CD4-positive, alpha-beta T cell treated with Interleukin-21 for 1 hour (primary cell): Measurements from ENCODE around the gene ERAL1.
A peak's percentile ranks its signal among the peaks of the same experiment; 100 is the strongest.
"Not testable (repeated sequence)": the region's sequence is repeated elsewhere in the genome, so short reads cannot be mapped to it uniquely, and the experiment has no call there.

Source experiments
- DNase-seq: peaks from one replicate; pipeline ENCODE4 v3.0.0-alpha.2; 2020

The ERAL1 gene

GRCh38 chr17:28854457-28855335 is at the start of gene ERAL1:
Gene ERAL1 (plus strand): TSS chr17:28855016. CDS start chr17:28855035, 19 bp downstream.
- DNase-seq = peak; percentile 85

- no peak for DNase-seq
Observed at GRCh38 chr17:28807925-28808634, 46.7 kb upstream of the ERAL1 start.

- no peak for DNase-seq
Observed at GRCh38 chr17:28810437-28810836, 44.4 kb upstream of the ERAL1 start.

DNA sequence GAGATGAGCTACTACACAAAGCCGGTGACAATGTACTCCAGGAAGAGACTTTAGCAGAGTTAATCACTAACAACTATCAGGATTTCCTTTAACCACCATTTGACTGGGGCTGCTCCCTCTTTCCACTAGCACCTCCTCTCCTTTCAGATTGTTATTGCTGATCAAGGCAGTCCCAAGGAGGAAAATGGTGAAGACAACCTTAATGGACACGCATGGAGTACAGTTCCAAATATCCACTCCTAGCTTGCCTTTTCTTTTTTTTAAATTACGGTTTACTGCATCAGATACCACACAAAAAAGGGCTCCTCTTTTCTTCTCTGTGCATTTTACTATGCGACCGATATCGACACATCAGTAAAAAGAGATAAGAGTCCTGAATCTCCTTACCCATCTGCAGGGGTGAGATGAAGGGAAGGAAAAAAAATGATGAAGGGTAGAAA is 43.1 kb upstream of the ERAL1 start:
- peak; percentile 20 for DNase-seq

- DNase-seq = peak; percentile 96
Observed at GRCh38 chr17:28812091-28812747, 42.6 kb upstream of the ERAL1 start.

DNA sequence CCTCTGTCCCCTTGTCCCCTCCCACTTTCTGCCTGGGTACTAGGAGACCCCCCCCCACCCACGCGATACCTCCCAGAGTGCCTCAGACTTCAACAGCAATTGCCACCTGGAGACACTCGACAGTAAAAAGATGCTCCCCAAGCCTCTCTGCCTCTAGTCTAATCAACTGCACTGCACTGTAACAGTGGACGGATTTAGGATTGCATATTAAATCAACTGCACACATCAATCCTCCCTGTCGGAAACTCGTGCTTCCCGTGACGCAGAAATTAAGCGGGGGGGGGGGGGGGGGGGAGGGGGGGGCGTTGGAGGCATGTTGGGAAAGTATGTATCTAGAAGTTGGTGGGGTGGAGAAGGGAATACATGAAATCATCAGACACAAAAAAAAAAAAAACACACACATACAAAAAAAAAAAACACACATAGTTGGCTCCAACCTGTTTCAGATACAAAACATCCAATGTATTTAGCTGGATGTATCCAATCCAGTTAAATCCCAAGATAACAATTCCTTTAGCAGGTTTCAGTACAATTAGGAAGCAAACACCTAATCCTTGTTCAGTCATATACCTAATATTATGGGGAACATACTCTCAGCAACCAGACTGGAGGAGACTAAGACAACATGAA is 42.0 kb upstream of the ERAL1 start:
- no peak for DNase-seq

GRCh38 chr17:28816540-28816939 is 38.3 kb upstream of the ERAL1 start:
- no peak for DNase-seq

DNA sequence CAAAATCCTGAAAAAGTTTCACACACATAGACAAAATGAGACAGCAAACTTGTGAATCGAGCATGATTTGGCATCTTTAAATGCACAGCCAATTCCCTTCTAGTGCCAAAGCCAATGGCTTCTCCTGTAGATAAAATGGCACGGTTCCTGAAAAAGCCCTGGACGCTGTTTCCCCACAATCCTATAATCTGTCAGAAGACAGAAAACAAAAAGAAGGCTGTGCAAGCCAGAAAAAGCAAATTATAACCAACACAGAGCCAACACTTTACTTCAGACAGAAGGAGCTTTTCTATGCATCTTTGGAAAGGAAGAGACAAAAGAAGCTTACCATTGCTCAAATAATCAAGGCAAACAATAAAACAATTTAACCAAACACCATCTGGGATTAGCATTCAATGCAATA is 36.0 kb upstream of the ERAL1 start:
- DNase-seq = no peak

DNA sequence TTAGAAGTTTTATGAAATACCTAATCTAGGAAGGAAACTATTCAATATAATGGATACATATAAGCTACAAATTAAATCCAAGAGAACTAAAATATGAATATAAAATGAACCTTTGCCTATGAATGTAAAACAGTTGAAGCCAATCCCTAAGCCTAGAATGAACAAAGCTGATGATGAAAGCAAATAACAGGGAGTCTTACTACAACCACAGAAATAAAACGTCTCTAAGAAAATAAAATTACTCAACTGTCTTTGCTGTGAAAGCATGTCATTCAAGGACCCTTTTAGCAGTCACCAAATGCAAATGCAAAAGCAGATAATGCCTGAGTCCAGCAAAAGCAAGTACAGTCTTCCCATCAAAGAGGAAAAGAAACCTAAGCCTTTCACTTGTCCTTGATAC is 35.2 kb upstream of the ERAL1 start:
- DNase-seq = no peak

GRCh38 chr17:28827672-28828071 is 27.1 kb upstream of the ERAL1 start:
- DNase-seq = no peak

GRCh38 chr17:28828294-28829040 is 26.3 kb upstream of the ERAL1 start:
- no peak for DNase-seq

DNA sequence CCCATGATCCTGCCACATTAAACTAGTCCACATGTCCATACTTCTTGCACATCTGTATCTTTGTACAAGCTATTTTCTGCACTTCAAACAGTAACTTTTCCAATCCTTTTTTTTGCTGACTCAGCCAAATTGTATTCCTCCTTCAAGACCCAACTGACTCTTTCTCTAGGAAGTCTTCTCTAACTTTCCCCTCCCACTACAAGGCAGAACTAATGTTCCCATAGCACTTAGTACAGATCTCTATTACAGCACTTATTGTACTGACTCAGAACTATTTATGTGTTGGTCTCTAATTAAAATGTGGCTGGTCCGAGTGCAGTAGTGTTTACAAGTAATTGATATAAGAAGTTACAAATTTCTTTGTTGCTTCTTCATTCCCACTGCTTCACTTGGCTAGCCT is 20.4 kb upstream of the ERAL1 start:
- no peak for DNase-seq

DNA sequence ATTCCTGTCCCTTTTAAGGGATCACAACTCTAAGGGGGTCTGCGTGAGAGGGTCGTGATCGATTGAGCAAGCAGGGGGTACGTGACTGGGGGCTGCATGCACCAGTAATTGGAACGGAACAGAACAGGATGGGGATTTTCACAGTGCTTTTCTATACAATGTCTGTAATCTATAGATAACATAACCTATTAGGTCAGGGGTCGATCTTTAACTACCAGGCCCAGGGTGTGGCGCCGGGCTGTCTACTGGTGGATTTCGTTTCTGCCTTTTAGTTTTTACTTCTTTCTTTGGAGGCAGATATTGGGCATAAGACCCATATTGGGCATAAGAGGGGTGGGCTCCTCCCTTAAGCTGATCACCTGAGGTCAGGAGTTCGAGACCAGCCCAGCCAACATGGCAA is 18.3 kb upstream of the ERAL1 start:
- not testable (repeated sequence) for DNase-seq

- DNase-seq = no peak
Observed at GRCh38 chr17:28839221-28839620, 15.6 kb upstream of the ERAL1 start.

DNA sequence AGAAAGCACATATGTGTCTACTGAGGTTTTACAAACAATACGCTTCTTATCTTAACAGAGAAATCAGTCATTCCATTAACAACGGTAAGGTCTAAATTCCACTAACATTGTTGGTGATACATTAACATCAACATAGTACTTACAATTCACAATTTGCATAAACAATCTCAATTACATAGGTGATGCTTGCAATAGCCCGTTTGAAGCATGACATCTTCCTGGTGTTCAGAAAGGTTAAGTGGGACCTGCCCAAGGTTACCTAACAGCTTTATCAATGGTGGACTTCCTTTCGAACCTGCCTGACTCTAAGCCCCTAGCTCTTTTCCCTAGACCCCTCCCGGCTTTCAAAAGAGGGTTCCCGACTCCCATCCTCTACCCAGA is 12.9 kb upstream of the ERAL1 start:
- no peak for DNase-seq

DNA sequence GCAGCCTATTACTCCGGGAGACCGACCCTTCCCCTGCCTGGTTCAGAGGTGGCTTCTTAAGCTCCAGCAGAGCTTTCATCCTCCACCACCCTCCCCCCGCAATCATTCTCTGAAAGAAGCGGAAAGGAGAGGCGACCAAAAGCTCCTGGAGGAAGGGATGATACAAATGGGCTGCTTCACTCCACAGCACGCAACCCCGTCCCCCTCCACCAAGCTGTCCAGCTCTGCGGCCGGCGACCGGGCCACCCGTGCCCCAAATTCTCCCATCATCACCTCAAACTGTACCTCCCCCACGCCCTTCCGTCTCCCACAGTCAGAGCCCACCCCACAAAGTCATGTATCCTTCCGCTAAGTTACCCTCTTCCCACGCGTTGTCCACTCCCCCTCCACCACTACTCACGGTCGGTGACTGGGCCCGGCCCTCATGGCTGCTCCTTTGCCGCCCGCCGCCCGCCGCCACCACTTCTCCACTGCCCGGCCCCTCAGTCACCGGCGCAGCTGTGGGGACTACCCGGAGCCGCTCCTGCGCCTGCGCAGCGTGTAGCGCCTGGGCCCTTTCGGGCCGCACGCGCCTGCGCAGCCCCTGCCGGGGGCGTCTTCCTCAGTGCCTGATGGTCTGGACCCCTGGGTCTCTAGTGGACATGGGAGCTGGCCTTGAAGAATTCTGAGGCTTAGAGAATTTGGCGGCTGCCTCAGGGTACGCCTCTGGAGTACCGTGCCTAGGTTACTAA is 12.4 kb upstream of the ERAL1 start, which contains the start of gene FAM222B:
FAM222B (minus strand) TSS at position 509 of the 731 bp plus-strand sequence. CDS start 76,123 bp downstream, outside the sequence.
- DNase-seq = peak; percentile 89

DNA sequence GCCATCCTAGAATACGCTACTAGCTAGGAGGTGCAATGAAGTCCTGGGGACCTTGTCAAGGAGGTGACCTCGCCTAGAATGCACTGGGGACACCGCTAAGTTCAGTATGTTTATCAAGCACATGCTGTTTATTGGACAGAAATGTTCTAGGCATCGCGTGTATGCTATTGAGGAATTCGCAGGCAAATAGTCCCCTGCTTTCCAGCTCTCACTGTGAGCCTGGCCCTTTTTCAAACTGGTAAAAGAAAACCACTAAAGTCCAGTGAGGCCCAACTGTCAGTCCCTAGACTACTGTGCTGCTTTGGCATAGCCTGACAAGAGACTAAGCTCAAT is 11.0 kb upstream of the ERAL1 start:
- DNase-seq = no peak

GRCh38 chr17:28846231-28846630 is 8.6 kb upstream of the ERAL1 start:
- no peak for DNase-seq

DNA sequence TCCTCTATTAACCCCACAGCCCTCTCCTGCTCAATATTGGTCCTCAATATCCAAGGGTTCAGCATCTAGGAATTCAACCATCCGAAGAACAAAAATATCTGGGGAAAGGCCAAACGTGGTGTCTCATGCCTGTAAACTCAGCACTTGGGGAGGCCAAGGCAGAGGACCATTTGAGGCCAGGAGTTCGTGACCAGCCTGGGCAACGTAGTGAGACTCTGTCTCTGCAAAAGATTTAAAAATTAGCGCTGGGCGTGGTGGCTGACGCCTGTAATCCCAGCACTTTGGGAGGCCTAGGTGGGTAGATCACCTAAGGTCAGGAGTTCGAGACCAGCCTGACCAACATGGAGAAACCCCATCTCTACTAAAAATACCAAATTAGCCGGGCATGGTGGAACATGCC is 8.1 kb upstream of the ERAL1 start:
- DNase-seq = not testable (repeated sequence)

- peak; percentile 58 for DNase-seq
Observed at GRCh38 chr17:28848667-28849066, 6.1 kb upstream of the ERAL1 start.

DNA sequence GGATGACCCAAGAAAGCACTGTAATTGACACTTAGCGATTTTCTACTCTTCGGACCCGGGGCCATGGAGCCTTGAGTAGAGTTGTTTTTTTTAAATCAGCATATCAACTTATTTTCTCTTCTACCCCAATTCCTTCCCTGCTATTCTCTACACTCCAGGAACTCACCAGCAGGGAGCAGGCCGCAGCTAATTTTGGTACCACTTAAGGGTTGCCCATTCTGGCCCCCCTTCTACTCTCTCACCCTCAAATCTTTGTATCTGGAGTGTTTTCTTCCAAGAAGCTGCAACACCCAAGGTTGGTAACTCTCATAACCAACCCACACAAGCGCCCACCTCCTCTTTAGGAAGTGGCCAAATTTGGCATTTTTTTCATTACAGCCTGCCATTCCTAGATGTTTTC is 5.5 kb upstream of the ERAL1 start:
- no peak for DNase-seq

DNA sequence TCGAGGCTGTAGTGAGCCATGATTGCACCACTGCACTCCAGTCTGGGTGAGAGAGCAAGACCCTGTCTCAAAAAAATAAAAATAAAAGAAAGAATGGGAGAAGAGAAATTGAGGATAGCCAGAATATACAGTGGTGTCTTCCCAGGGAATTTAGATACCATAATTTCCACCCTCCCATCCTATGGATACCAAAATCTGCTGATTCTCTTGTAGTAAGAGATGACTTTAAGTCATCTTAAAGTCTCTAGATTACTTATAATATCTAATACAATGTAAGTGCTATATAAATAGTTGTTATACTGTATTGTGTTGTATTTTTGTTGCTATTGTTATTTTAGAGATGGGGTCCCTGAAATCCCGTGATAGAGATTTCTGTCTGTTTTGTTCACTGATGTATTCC is 1.5 kb upstream of the ERAL1 start:
- DNase-seq = no peak
